Stimulated activated CD8-positive, alpha-beta memory T cell treated with anti-CD3 and anti-CD28 coated beads, Interleukin-4, amount 100 ng/mL, for 4 hours (primary cell): ENCODE data around the gene EXOC3L4.
"Not testable (repeated sequence)": the region's sequence is repeated elsewhere in the genome, so short reads cannot be mapped to it uniquely, and the experiment has no call there.

Source experiments
- DNase-seq, 2 donors: peaks; one replicate each; pipeline ENCODE4 v3.0.0-alpha.2; 2020; ENCODE audit warnings: low read depth in 2 of 2, low spot score in 1 of 2

Gene EXOC3L4

DNA sequence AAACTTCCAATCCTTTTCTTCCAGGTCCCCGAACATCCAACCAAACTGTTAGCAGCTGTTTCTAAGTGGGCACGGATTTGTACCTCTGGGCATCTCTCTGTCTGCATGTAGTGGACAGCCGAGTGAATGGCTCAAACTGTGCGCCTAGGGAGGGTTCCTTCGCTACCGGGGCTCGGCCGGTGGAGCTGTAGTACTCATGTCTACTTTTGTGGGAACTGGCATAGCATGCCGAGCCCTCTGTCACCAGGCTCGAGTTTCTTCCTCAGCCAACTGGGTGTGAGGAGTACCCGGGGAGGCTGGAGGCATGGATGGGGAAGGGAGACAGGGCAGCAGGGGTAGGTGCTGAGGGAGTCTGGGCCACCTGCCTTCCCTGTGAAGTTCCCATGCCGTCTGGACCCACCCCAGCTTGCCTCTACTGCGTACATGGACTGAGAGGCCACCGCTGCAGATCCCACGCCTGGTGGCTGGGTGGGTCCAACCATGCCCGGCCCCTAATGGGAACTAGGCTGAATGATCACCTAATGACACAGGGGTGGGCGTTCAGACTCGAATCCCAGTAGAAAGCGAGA lies 51.7 kb downstream of the EXOC3L4 start:
- DNase-seq: no peak

DNA sequence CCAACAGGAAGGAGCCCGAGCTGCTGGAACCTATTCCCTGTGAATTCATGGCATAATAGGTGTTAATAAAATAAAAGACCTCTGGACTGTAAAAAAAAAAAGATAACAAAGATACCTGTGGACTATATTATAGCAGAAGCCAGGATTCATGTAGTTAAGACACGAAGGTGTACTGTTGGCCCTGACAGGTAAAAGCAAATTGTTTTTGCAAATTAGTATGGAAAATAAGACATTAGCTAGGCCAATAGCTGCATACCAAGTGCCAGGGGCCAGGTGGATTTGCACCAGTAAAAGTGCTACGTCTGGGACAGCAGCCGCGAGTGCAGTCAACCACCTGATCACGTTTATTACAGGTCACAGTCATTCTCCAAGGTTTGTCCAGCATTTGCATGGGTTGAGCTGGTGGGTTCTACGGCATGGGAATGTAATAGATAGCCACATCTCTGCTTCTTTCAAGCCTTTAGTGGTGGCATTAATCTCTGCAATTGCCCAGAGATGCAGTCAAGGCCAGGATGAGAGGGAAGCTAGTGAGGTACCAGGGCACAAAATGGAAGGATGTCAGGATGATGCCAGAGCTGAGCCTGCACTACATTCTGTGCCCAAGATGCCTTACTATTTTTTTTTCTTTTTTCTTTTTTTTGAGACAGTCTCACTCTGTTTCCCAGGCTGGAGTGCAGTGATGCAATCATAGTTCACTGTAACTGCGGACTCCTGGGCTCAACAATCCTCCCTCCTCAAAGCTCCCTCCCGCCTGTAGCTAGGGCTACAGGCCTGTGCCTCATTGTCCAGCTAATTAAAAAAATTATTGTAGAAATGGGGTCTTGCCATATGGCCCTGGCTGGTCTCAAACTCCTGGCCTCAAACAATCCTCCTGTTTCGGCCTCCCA lies 55.1 kb downstream of the EXOC3L4 start:
- DNase-seq: no peak

DNA sequence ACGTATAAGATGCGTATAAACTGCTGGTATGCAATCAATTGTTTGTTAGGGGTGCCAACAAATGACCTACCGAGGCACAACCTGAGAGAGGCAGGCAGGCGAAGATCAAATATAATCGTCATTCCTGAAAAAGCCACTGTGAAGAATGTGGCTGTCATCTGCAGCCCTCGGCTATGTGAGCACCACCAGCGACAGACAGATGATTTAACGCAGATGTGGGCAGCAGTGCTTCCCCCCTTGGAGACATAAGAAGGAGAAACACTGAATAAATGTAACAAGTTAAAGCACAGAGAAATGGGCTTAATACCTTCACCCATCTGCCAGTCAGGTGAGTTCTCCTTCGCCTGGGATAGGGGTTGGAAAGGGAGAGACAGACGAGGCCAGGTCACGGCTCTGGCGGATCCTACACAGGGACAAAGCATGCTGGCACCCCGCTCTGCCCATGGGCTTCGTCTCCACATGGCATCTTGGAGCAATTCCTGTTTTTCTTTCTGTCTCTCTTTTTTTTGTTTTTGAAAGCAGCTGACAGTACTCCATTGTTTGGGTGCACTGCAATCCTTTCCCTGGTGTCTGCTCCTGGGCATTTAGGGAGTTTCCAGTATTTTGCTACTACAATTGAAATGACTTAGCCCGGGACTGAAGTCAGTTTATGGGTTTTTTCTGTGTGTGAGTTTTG lies 56.9 kb downstream of the EXOC3L4 start:
- no peak for DNase-seq

DNA sequence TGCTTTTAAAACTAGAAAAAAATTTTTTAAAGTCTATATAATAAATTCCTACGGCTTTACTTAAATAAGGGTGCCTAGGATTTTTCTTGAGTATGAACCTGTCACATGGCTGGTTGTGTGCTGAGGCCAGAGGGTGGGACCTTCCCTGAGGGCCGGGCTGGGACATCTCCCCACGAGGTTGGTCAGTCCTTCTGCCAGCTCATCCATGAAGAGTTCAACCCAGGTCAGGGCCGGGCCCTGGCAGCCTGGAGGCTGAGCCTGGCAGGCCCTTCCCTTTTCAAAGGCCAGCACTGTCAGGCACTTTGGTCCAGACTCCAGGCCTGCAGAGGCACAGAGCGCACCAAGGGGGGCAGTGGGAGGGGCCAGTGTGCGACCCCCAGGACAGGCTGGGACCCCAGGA lies 60.5 kb downstream of the EXOC3L4 start:
- no peak for DNase-seq

DNA sequence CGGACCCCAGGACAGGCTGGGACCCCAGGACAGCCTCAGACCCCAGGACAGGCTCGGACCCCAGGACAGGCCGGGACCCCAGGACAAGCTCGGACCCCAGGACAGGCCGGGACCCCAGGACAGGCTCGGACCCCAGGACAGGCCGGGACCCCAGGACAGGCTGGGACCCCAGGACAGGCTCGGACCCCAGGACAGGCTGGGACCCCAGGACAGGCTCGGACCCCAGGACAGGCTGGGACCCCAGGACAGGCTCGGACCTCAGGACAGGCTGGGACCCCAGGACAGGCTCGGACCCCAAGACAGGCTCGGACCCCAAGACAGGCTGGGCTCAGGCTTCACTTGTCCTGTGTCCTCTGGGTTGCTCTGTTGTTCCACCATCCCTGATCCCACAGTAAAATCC lies 60.9 kb downstream of the EXOC3L4 start:
- not testable (repeated sequence) for DNase-seq

DNA sequence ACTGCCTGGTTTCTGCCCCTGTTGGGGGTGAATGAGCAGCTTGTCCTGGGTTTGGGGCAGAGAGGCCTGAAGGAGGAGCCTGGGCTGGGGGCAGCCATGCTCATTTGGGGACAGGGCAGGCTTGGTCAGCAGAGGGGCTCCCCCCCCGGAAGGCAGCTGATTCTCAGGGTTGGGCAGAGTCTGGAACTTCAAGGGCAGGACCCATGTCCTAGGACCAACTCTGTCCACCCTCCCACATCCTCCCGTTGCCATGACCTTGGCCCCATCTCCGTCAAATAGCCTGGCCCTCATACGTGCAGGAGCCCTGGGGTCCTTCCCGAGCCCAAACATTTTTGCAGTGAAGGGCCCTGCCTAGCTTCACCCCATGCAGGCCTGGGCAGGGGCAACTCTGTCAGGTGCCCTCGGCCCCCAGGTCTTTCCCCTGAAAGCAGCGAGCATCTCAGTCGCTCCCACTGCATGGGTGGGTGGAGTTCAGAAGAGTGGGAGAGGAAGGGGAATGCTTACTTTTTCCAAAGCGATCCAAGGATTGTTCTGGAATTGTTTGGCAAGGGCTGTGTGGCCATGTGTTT lies 61.4 kb downstream of the EXOC3L4 start:
- DNase-seq: no peak

DNA sequence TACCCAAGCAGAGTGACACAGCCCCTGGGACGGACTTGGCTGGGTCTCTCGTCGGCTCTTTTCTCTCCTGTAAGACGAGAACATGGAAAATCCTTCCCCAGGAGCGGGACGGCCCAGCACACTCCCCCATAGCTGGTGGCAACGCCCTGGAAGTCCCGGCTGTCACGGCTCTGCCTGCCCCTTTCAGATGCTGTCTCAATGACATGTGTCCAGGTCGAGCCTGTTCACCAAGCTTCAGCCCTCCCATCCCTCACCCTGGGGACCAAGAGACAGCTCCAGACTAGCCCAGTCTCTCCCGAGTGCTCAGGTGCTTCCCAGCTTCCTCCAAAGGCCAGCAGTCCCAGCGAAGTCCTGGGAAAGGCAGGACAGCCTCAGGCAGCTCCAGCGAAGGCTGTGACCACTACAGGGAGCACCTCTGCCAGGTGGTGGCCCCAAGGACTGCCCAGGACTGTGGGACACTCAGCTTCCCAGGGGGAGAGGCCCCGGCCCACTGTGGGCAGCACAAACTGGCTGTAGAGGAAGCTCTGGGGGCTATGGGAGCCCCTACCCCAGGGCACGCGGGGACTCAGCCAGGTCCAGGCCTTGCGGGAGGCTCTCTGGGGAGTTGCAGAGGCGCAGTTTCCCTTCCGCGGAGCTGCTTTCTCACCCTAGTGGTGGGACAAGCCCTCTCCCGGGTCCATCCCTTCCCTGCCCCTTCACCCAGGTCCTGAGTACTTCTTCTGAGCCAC lies 62.3 kb downstream of the EXOC3L4 start:
- no peak for DNase-seq

DNA sequence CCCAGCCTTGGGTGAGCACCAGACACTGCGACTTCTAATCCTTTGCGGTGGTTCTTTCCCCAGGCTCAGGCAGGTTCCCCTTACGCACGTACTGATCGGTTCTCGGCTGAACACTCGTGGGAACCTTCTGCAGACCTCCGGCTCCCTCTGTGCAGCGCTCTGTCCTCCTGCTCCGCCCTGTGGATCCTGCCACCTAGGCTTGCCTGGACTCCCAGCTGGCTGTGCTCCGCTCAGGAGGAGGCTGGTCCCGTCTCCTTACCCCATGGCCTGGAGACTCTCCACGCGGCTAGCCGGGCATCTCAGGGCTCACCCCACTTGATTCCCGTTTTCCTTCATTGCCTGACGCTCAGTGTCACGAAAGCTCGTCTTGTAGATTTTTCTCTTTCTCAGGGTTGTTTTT lies 63.4 kb downstream of the EXOC3L4 start:
- DNase-seq: no peak

DNA sequence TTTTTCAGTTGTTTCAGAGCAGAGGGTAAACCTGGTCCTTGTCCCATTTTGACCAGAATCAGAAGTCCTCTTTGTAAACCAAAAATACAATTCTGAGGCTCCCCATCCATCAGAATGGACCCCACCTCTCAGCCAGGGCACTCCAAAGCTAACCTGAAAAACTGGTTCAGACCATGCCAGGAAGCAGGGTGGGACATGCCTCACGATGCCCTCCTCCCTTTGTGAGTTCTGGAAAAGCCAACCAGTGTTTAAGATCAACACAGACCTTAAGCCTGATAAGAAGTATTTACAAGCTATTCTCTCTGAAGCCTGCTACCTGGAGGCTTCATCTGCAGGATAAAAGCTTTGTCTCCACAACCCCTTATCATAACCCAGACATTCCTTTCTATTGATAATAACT lies 64.2 kb downstream of the EXOC3L4 start:
- no peak for DNase-seq
